ENCODE measurements around the gene MCHR1. TPM values are rescaled to one million over a fixed set of nuclear protein-coding genes. Genes with fewer than 3 reads are reported as not detected.
A peak's percentile ranks its signal among the peaks of the same experiment; 100 is the strongest.

MCHR1 gene
- total and polyA plus RNA-seq, 2 experiments from 2014 or later: 0.91 to 2.4 TPM

DNA sequence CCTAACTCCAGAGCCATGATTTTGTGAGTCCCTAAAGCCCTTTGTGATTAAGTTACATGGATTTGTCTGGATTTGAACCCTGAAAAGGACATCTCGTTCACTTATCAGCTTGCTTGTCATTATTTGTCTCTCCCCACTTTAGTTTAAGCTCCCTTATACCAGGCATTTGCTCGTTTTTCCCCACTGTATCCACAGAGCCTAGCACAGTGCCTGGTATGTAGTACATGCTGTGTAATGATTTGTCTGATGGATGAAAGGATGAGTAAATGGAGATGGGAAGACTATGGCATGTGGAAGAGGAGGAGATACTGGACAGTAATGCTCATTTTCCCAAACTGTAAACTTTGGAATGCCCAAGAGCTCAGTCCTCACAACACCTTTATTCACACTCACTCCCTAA lies 9.2 kb upstream of the MCHR1 start:
- ATAC-seq (no peak), DNase-seq (ENCODE audit: low spot score) (no peak)
- H3K79me2 ChIP-seq (replicated peaks; ENCODE audit: insufficient read depth): no peaks in the 10 kb centered on the region
- no peaks in the 10 kb centered on the region; the same call in 2 of the 3 replicates for H3K36me3 Mint-ChIP-seq (ENCODE audit: low read depth)
- H3K4me1 ChIP-seq (ENCODE audit: insufficient read depth): no peaks in the 10 kb centered on the region
- peaks cover 5% of the 10 kb centered on the region; the same call in 1 of the 2 replicates for H3K9me2 ChIP-seq (ENCODE audit: insufficient read depth)
- no peak for TF ChIP-seq EZH2phosphoT487 (IDR thresholded peaks at IDR 0.05; ENCODE audit: unreplicated experiment)
- no peaks in the 10 kb centered on the region for H3K27me3 ChIP-seq (ENCODE audit: insufficient read depth)
- H3K9me3 Mint-ChIP-seq: no peaks in the 10 kb centered on the region
- H3K4me2 ChIP-seq: no peak overlapping the region
- peaks cover 6% of the 10 kb centered on the region for H3K27me3 Mint-ChIP-seq (ENCODE audit: insufficient read depth, low read depth, poor library complexity)
- H3K4me1 Mint-ChIP-seq: peaks cover 4% of the 10 kb centered on the region; the same call in 1 of the 3 replicates
- H3F3A ChIP-seq (replicated peaks; ENCODE audit: low read depth): peaks cover 2% of the 10 kb centered on the region; the same call in 1 of the 2 replicates
- no peak overlapping the region for H3K4me3 ChIP-seq
- H3K36me3 ChIP-seq (ENCODE audit: insufficient read depth): no peaks in the 10 kb centered on the region
- no peaks in the 10 kb centered on the region for H4K20me1 ChIP-seq (replicated peaks; ENCODE audit: insufficient read depth)
- no peak overlapping the region for H3K4me3 Mint-ChIP-seq
- H3K27ac ChIP-seq (ENCODE audit: low read depth): no peak overlapping the region
- H2AFZ ChIP-seq: no peak overlapping the region
- no peak overlapping the region for H3K27ac Mint-ChIP-seq

DNA sequence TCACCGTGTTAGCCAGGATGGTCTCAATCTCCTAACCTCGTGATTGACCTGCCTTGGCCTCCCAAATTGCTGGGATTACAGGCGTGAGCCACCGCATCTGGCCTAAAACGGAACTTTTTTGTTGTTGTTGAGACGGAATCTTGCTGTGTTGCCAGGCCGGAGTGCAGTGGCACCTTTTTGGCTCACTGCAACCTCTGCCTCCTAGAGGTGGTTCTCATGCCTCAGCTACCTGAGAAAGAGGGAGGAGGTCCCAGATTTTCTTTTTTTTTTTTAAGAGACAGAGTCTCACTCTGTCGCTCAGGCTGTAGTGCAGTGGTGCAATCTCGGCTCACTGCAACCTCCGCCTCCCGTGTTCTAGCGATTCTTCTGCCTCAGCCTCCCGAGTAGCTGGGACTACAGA lies 7.9 kb upstream of the MCHR1 start:
- Histone ChIP-seq H3K36me3 (ENCODE audit: insufficient read depth) (no peaks in the 10 kb centered on the region), H3K79me2 (replicated peaks; ENCODE audit: insufficient read depth) (no peaks in the 10 kb centered on the region), H3K4me3 (no peak overlapping the region), H3F3A (replicated peaks; ENCODE audit: low read depth) (peaks cover 2% of the 10 kb centered on the region; the same call in 1 of the 2 replicates), H3K27me3 (ENCODE audit: insufficient read depth) (no peaks in the 10 kb centered on the region), H3K4me1 (ENCODE audit: insufficient read depth) (no peaks in the 10 kb centered on the region), H4K20me1 (replicated peaks; ENCODE audit: insufficient read depth) (no peaks in the 10 kb centered on the region), H3K4me2 (no peak overlapping the region), H3K27ac (ENCODE audit: low read depth) (no peak overlapping the region), H3K9me2 (ENCODE audit: insufficient read depth) (peaks cover 5% of the 10 kb centered on the region; the same call in 1 of the 2 replicates), H2AFZ (no peak overlapping the region)
- Mint-ChIP-seq H3K9me3 (no peaks in the 10 kb centered on the region), H3K27me3 (ENCODE audit: insufficient read depth, low read depth, poor library complexity) (peaks cover 6% of the 10 kb centered on the region), H3K36me3 (ENCODE audit: low read depth) (no peaks in the 10 kb centered on the region; the same call in 2 of the 3 replicates), H3K4me3 (no peak overlapping the region), H3K4me1 (peaks cover 4% of the 10 kb centered on the region; the same call in 1 of the 3 replicates), H3K27ac (no peak overlapping the region)
- TF ChIP-seq ZNF331 (CRISPR knock-in tag; IDR thresholded peaks at IDR 0.05; ENCODE audit: low read depth) (no peak), STAT1 (IDR thresholded peaks at IDR 0.05; ENCODE audit: unreplicated experiment) (no peak), ZNF114 (CRISPR knock-in tag; IDR thresholded peaks at IDR 0.05) (no peak), CREB1 (CRISPR knock-in tag; IDR thresholded peaks at IDR 0.05; ENCODE audit: low read depth) (no peak)
- TF ChIP-seq, protein P1, sequence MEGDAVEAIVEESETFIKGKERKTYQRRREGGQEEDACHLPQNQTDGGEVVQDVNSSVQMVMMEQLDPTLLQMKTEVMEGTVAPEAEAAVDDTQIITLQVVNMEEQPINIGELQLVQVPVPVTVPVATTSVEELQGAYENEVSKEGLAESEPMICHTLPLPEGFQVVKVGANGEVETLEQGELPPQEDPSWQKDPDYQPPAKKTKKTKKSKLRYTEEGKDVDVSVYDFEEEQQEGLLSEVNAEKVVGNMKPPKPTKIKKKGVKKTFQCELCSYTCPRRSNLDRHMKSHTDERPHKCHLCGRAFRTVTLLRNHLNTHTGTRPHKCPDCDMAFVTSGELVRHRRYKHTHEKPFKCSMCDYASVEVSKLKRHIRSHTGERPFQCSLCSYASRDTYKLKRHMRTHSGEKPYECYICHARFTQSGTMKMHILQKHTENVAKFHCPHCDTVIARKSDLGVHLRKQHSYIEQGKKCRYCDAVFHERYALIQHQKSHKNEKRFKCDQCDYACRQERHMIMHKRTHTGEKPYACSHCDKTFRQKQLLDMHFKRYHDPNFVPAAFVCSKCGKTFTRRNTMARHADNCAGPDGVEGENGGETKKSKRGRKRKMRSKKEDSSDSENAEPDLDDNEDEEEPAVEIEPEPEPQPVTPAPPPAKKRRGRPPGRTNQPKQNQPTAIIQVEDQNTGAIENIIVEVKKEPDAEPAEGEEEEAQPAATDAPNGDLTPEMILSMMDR (conservative IDR thresholded peaks at IDR 0.05; ENCODE audit: low read depth in 2 of 2): peak; percentile 20 to 34; a peak in 3 of 4 replicates
- ATAC-seq: peak; percentile 64
- DNase-seq (ENCODE audit: low spot score): peak; percentile 56

DNA sequence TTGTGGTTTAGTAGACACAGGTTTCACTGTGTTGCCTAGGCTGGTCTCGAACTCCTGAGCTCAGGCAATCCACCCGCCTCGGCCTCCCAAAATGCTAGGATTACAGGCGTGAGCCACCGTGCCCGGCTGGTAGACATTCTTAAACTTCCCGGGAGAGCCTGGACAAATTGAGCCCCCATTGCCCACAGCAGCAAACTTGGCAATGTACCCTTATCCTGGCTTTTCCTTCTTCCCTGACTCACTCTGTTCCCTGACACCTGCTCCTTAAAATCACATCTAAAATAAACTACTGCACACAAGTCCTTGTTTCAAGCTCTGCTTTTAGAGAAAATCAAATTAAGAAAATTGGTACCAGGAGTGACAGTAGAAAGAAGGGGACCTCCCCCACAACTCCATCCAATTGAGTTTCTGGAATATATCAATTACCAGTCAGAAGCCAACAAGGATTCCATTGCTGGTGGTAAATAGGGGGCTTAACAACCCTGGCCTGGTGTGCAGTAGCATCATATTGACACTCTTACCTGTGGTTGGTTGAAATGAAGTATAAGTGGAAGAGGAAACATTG lies 7.4 kb upstream of the MCHR1 start:
- Histone ChIP-seq H3K9me2 (ENCODE audit: insufficient read depth) (peaks cover 5% of the 10 kb centered on the region; the same call in 1 of the 2 replicates), H4K20me1 (replicated peaks; ENCODE audit: insufficient read depth) (no peaks in the 10 kb centered on the region), H3F3A (replicated peaks; ENCODE audit: low read depth) (peaks cover 2% of the 10 kb centered on the region; the same call in 1 of the 2 replicates), H2AFZ (no peak overlapping the region), H3K79me2 (replicated peaks; ENCODE audit: insufficient read depth) (no peaks in the 10 kb centered on the region), H3K27ac (ENCODE audit: low read depth) (no peak overlapping the region), H3K36me3 (ENCODE audit: insufficient read depth) (no peaks in the 10 kb centered on the region), H3K4me3 (no peak overlapping the region), H3K27me3 (ENCODE audit: insufficient read depth) (no peaks in the 10 kb centered on the region), H3K4me2 (no peak overlapping the region), H3K4me1 (ENCODE audit: insufficient read depth) (no peaks in the 10 kb centered on the region)
- Mint-ChIP-seq H3K27me3 (ENCODE audit: insufficient read depth, low read depth, poor library complexity) (peaks cover 6% of the 10 kb centered on the region), H3K9me3 (no peaks in the 10 kb centered on the region), H3K4me1 (peaks cover 4% of the 10 kb centered on the region; the same call in 1 of the 3 replicates), H3K36me3 (ENCODE audit: low read depth) (peaks cover 3% of the 10 kb centered on the region; the same call in 2 of the 3 replicates), H3K27ac (no peak overlapping the region), H3K4me3 (no peak overlapping the region)
- DNase-seq (ENCODE audit: low spot score): no peak
- no peak for ATAC-seq
- no peak for TF ChIP-seq CREB1 (CRISPR knock-in tag; IDR thresholded peaks at IDR 0.05; ENCODE audit: low read depth)
- no peak for TF ChIP-seq ZNF114 (CRISPR knock-in tag; IDR thresholded peaks at IDR 0.05)
- no peak for TF ChIP-seq POLR2AphosphoS5 (IDR thresholded peaks at IDR 0.05; ENCODE audit: low read depth)
- TF ChIP-seq, protein P1 (conservative IDR thresholded peaks at IDR 0.05; ENCODE audit: low read depth in 2 of 2): no peak
- TF ChIP-seq ZNF331 (CRISPR knock-in tag; IDR thresholded peaks at IDR 0.05; ENCODE audit: low read depth): no peak
- TF ChIP-seq NANOG (IDR thresholded peaks at IDR 0.05; ENCODE audit: borderline replicate concordance): no peak
- TF ChIP-seq, protein P2, sequence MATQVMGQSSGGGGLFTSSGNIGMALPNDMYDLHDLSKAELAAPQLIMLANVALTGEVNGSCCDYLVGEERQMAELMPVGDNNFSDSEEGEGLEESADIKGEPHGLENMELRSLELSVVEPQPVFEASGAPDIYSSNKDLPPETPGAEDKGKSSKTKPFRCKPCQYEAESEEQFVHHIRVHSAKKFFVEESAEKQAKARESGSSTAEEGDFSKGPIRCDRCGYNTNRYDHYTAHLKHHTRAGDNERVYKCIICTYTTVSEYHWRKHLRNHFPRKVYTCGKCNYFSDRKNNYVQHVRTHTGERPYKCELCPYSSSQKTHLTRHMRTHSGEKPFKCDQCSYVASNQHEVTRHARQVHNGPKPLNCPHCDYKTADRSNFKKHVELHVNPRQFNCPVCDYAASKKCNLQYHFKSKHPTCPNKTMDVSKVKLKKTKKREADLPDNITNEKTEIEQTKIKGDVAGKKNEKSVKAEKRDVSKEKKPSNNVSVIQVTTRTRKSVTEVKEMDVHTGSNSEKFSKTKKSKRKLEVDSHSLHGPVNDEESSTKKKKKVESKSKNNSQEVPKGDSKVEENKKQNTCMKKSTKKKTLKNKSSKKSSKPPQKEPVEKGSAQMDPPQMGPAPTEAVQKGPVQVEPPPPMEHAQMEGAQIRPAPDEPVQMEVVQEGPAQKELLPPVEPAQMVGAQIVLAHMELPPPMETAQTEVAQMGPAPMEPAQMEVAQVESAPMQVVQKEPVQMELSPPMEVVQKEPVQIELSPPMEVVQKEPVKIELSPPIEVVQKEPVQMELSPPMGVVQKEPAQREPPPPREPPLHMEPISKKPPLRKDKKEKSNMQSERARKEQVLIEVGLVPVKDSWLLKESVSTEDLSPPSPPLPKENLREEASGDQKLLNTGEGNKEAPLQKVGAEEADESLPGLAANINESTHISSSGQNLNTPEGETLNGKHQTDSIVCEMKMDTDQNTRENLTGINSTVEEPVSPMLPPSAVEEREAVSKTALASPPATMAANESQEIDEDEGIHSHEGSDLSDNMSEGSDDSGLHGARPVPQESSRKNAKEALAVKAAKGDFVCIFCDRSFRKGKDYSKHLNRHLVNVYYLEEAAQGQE (IDR thresholded peaks at IDR 0.05; ENCODE audit: unreplicated experiment): no peak
- TF ChIP-seq EZH2phosphoT487 (IDR thresholded peaks at IDR 0.05; ENCODE audit: unreplicated experiment): no peak

Data from GM23338 (cell line).